ENCODE data around the gene ERVK3-1. TPM values are rescaled to one million over a fixed set of nuclear protein-coding genes. Genes with fewer than 3 reads are reported as not detected.

ERVK3-1 gene
- total and polyA plus RNA-seq, 9 donors = 28.8 to 37.1 (median 31.8) TPM

DNA sequence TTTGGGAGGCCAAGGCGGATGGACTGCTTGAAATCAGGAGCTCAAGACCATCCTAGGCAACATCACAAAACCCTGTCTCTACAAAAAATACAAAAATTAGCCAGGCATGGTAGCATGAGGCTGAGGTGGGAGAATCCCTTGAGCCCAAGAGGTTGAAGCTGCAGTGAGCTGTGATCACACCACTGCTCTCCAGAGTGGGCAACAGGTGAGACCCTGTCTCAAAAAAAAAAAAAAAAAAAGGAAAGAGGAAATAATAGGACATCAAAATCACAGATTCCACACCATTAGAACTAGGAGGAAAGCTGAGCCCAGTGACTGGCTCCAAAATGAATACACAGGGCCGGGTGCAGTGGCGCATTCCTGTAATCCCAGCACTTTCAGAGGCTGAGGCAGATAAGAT, 29.6 kb upstream of the ERVK3-1 start:
- no peak overlapping the region for H3K27ac ChIP-seq (ENCODE audit: low read length)
- 100% methylated on average over 1 of the region's 3 CpGs for WGBS (ENCODE audit: insufficient coverage)
- H3K4me1 ChIP-seq (ENCODE audit: control insufficient read depth, insufficient read depth, low read length) = peaks cover 10% of the 10 kb centered on the region
- H3K4me3 ChIP-seq (ENCODE audit: low read length) = no peak overlapping the region
- no peaks in the 10 kb centered on the region for H3K27me3 ChIP-seq (ENCODE audit: control insufficient read depth, insufficient read depth, low read length)
- H3K9me3 ChIP-seq (replicated peaks; ENCODE audit: control insufficient read depth, low read depth, low read length) = peaks cover 47% of the 10 kb centered on the region
- DNase-seq = no peak
- H3K36me3 ChIP-seq (ENCODE audit: control insufficient read depth, insufficient read depth, low read length) = peaks cover 40% of the 10 kb centered on the region

DNA sequence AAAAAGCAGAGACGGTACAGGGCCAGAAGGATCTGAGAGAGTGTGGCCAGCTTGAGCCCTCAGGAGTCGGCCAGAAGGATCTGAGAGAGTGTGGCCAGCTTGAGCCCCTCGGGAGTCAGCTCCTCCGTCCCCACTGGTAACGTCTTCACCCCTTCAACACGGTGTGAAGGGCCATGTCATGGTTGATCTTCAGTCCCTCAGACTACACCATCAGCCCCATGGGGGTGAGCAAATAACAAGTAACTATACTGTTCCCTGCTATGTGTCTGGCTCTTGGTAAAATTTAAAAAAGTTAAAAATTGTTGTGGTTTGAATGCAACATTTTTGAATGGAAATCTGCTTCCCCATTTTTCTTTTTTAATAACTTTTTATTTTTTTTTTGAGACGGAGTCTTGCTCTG, 28.0 kb upstream of the ERVK3-1 start:
- no peak for DNase-seq
- peaks cover 42% of the 10 kb centered on the region for H3K36me3 ChIP-seq (ENCODE audit: control insufficient read depth, insufficient read depth, low read length)
- peaks cover 10% of the 10 kb centered on the region for H3K4me1 ChIP-seq (ENCODE audit: control insufficient read depth, insufficient read depth, low read length)
- H3K27ac ChIP-seq (ENCODE audit: low read length) = no peak overlapping the region
- H3K9me3 ChIP-seq (replicated peaks; ENCODE audit: control insufficient read depth, low read depth, low read length) = peaks cover 32% of the 10 kb centered on the region
- no peaks in the 10 kb centered on the region for H3K27me3 ChIP-seq (ENCODE audit: control insufficient read depth, insufficient read depth, low read length)
- 100% methylated on average over 1 of the region's 7 CpGs for WGBS (ENCODE audit: insufficient coverage)
- H3K4me3 ChIP-seq (ENCODE audit: low read length) = no peak overlapping the region

DNA sequence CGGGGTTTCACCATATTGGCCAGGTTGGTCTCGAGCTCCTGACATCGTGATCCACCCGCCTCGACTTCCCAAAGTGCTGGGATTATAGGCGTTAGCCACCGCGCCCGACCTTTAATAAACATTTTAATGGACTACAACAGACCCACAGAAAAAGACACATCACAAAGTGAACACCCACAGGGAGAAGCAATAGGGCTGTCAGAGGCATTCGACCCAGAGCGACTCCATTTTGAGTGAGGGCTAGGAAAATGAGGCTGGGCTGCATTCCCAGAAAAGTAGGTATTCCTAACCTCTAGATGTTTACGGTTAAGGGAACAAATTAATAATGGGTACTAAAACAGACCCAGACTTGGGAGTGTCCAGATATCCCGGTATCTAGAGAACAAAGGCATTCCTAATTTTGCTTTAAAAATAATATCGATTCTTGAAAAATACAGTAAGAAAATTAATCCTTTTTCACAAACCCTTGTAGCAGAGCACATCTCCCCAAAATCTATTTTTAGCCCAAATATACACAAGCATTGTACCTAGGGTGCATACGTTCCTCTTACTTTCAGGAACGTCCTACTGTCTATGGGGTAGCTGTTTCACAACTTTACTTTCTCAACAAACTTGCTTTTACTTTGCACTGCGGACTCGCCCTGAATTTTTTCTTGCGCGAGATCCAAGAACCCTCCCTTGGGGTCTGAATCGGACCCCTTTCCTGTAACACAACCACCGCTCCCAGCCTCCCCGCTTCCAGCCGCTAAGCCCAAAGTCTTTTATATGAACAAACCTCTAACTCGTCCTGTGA, 27.2 kb upstream of the ERVK3-1 start:
- Histone ChIP-seq H3K27ac (ENCODE audit: low read length) (peak overlapping the region; percentile 95), H3K36me3 (ENCODE audit: control insufficient read depth, insufficient read depth, low read length) (peaks cover 37% of the 10 kb centered on the region), H3K27me3 (ENCODE audit: control insufficient read depth, insufficient read depth, low read length) (no peaks in the 10 kb centered on the region), H3K4me1 (ENCODE audit: control insufficient read depth, insufficient read depth, low read length) (peaks cover 10% of the 10 kb centered on the region), H3K4me3 (ENCODE audit: low read length) (peak overlapping the region; percentile 91), H3K9me3 (replicated peaks; ENCODE audit: control insufficient read depth, low read depth, low read length) (peaks cover 28% of the 10 kb centered on the region)
- DNase-seq = peak; percentile 23
- WGBS (ENCODE audit: insufficient coverage) = 20% methylated on average over 16 of the region's 25 CpGs

DNA sequence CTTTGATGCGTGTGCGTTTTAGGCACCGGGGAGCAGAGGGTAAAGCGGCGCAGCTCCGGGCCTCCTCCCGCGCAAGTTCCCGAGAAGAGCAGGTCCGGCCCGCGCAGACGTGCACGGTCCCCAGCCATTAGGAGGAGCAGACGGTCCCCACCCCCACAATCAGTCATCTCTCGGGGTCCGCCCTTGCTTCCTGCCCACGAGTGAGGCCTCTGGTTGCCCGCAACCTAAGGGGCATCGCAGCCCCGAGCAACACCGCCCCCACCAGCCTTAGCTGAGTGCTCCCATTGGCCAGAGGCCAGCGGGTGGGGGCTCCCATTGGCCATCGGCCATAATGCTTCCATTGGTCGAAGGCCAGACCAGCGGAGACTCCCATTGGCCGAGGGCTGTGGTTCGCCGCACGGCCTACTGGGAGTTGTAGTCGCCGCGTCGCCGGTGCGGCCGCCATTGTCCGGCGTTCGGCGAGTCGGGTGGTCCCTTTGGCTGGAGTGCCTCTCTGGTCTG, 26.6 kb upstream of the ERVK3-1 start, which contains the start of gene ZNF8:
ZNF8 (plus strand) TSS at position 415 of the 501 bp plus-strand sequence. CDS start 127 bp downstream, outside the sequence.
- peak; percentile 99 for DNase-seq
- Histone ChIP-seq H3K9me3 (replicated peaks; ENCODE audit: control insufficient read depth, low read depth, low read length) (peaks cover 26% of the 10 kb centered on the region), H3K4me1 (ENCODE audit: control insufficient read depth, insufficient read depth, low read length) (peaks cover 10% of the 10 kb centered on the region), H3K27me3 (ENCODE audit: control insufficient read depth, insufficient read depth, low read length) (no peaks in the 10 kb centered on the region), H3K27ac (ENCODE audit: low read length) (peak within 1 kb of the TSS; percentile 95), H3K36me3 (ENCODE audit: control insufficient read depth, insufficient read depth, low read length) (peaks cover 37% of the 10 kb centered on the region), H3K4me3 (ENCODE audit: low read length) (peak within 1 kb of the TSS; percentile 91)
- WGBS (ENCODE audit: insufficient coverage) = 0% methylated on average over 42 of the region's 42 CpGs

DNA sequence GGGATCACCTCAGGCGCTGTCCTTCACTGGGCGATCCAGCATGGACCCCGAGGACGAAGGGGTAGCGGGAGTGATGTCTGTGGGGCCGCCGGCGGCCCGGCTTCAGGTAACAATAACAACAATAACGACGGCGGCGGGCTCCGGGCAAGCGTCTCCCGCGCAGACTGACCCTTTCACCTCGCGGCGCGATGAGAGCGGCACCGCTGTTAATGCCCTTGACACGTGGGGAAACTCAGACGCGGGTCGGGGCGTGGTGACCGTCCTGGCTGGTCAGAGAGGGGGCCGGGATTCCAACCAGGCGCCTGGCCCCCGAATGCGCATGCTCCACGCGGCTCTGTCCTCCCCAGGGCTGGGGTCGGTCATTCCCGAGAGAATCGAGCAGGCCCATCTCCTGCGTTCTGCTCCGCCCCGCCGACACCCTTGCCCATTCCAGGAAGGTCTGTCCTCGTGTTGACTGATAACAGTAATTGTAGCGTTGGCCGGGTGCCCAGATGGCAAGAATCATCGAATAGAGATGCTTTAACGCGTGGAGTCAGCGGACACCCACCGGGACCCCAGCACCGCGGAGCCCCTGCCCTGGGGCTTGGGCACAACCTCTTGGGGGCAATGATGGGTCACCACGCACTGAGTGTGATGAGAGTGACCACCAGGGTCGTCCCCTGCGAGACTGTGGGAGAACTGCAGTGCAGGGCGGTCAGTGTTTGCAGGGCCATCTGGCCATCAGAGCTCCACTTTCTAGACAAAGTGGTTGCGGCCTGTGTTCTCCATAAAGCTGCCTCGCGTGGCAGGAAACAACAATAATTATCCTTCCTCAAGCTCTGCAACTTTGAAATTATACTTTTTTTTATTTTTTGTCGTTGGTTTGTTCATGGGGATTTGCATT, 25.9 kb upstream of the ERVK3-1 start:
- Histone ChIP-seq H3K27me3 (ENCODE audit: control insufficient read depth, insufficient read depth, low read length) (no peaks in the 10 kb centered on the region), H3K9me3 (replicated peaks; ENCODE audit: control insufficient read depth, low read depth, low read length) (peaks cover 21% of the 10 kb centered on the region), H3K36me3 (ENCODE audit: control insufficient read depth, insufficient read depth, low read length) (peaks cover 36% of the 10 kb centered on the region), H3K27ac (ENCODE audit: low read length) (peak overlapping the region; percentile 95), H3K4me1 (ENCODE audit: control insufficient read depth, insufficient read depth, low read length) (peaks cover 10% of the 10 kb centered on the region), H3K4me3 (ENCODE audit: low read length) (peak overlapping the region; percentile 91)
- peak; percentile 81 for DNase-seq
- 1% methylated on average over 56 of the region's 60 CpGs for WGBS (ENCODE audit: insufficient coverage)

DNA sequence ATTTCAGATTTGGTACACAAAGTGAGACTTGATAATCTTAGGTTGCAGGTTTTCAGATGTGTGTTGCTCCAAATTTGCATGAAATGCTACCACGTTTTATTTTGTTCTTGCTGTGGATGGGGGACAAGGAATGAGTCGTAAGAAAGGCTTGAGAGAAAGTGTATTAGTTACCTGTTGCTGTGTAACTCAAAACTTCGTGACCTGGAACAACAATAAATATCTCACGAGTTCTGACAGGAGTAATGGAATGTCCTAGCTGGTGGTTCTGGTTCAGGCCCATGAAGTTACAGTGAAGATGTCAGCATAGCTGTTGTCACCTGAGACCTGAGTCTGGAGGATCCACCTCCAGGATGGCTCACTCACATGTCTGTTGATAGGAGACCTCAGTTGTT, 25.3 kb upstream of the ERVK3-1 start:
- DNase-seq = no peak
- Histone ChIP-seq H3K9me3 (replicated peaks; ENCODE audit: control insufficient read depth, low read depth, low read length) (peaks cover 19% of the 10 kb centered on the region), H3K4me1 (ENCODE audit: control insufficient read depth, insufficient read depth, low read length) (peaks cover 10% of the 10 kb centered on the region), H3K4me3 (ENCODE audit: low read length) (peak overlapping the region; percentile 91), H3K27ac (ENCODE audit: low read length) (no peak overlapping the region), H3K36me3 (ENCODE audit: control insufficient read depth, insufficient read depth, low read length) (peaks cover 34% of the 10 kb centered on the region), H3K27me3 (ENCODE audit: control insufficient read depth, insufficient read depth, low read length) (no peaks in the 10 kb centered on the region)
- 46% methylated on average over 4 of the region's 4 CpGs for whole genome bisulfite sequencing (ENCODE audit: insufficient coverage)

DNA sequence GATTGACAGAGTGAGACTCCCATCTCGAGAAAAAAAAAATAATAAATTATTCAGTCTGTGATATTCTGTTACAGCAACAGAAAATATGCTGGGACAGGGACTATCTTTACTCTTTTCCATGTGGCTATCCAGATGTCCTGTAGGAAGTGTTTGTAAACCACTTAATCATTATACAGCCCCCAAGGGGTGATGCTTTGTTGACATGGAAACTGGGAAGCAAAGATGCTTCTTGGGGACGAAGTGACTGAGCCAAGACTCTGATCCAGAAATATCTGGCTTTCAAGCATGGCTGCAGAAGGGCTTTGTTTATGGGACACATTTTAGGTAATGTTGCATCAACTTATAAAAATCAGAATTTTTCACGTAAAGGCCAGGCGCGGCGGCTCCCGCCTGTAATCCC, 21.0 kb upstream of the ERVK3-1 start:
- Histone ChIP-seq H3K36me3 (ENCODE audit: control insufficient read depth, insufficient read depth, low read length) (peaks cover 63% of the 10 kb centered on the region), H3K27me3 (ENCODE audit: control insufficient read depth, insufficient read depth, low read length) (no peaks in the 10 kb centered on the region), H3K9me3 (replicated peaks; ENCODE audit: control insufficient read depth, low read depth, low read length) (peaks cover 7% of the 10 kb centered on the region), H3K4me1 (ENCODE audit: control insufficient read depth, insufficient read depth, low read length) (peaks cover 7% of the 10 kb centered on the region), H3K4me3 (ENCODE audit: low read length) (no peak overlapping the region), H3K27ac (ENCODE audit: low read length) (no peak overlapping the region)
- DNase-seq = peak; percentile 81
- WGBS (ENCODE audit: insufficient coverage) = 70% methylated on average over 4 of the region's 7 CpGs

DNA sequence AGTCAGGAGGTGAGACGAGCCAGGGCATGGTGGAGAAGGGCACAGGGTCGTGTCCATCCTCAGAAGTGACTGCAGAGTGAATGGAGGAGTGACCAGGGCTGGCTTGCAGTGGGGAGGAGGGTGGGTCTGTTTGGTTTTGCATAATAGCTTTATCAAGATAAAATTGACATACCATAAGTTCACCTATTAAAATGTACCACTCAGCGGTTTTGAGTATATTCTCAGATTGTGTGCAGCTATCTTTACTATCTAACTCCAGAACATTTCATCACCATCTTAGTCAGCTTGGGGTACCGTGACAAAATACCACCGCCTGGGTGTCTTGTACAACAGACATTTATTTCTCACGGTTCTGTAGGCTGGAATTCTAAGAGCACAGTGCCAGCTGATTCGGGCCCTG, 13.2 kb upstream of the ERVK3-1 start:
- DNase-seq = no peak
- H3K4me1 ChIP-seq (ENCODE audit: control insufficient read depth, insufficient read depth, low read length) = no peaks in the 10 kb centered on the region
- H3K27me3 ChIP-seq (ENCODE audit: control insufficient read depth, insufficient read depth, low read length) = no peaks in the 10 kb centered on the region
- WGBS (ENCODE audit: insufficient coverage) = 95% methylated on average over 2 of the region's 7 CpGs
- peaks cover 48% of the 10 kb centered on the region for H3K9me3 ChIP-seq (replicated peaks; ENCODE audit: control insufficient read depth, low read depth, low read length)
- H3K36me3 ChIP-seq (ENCODE audit: control insufficient read depth, insufficient read depth, low read length) = peaks cover 94% of the 10 kb centered on the region
- no peak overlapping the region for H3K4me3 ChIP-seq (ENCODE audit: low read length)
- H3K27ac ChIP-seq (ENCODE audit: low read length) = no peak overlapping the region

DNA sequence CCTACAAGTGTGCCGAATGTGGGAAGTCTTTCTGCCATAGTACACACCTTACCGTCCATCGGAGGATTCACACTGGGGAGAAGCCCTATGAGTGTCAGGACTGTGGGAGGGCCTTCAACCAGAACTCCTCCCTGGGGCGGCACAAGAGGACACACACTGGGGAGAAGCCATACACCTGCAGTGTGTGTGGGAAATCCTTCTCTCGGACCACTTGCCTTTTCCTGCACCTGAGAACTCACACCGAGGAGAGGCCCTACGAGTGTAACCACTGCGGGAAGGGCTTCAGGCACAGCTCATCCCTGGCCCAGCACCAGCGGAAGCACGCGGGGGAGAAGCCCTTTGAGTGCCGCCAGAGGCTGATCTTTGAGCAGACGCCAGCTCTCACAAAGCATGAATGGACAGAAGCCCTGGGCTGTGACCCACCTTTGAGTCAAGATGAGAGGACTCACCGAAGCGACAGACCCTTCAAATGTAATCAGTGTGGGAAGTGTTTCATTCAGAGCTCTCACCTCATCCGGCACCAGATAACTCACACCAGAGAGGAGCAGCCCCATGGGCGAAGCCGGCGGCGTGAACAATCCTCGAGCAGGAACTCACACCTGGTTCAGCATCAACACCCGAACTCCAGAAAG, 10.3 kb upstream of the ERVK3-1 start:
- no peaks in the 10 kb centered on the region for H3K4me1 ChIP-seq (ENCODE audit: control insufficient read depth, insufficient read depth, low read length)
- no peak overlapping the region for H3K4me3 ChIP-seq (ENCODE audit: low read length)
- peaks cover 71% of the 10 kb centered on the region for H3K36me3 ChIP-seq (ENCODE audit: control insufficient read depth, insufficient read depth, low read length)
- peaks cover 42% of the 10 kb centered on the region for H3K9me3 ChIP-seq (replicated peaks; ENCODE audit: control insufficient read depth, low read depth, low read length)
- no peak overlapping the region for H3K27ac ChIP-seq (ENCODE audit: low read length)
- 95% methylated on average over 17 of the region's 22 CpGs for WGBS (ENCODE audit: insufficient coverage)
- H3K27me3 ChIP-seq (ENCODE audit: control insufficient read depth, insufficient read depth, low read length) = no peaks in the 10 kb centered on the region
- no peak for DNase-seq

All from muscle of leg (tissue), 11 donors.